Stimulated activated CD4-positive, alpha-beta T cell treated with anti-CD3 and anti-CD28 coated beads, Interleukin-15, amount 100 ng/mL, for 1 hour (primary cell): ENCODE data around the gene CLEC5A.
"Not testable (repeated sequence)": the region's sequence is repeated elsewhere in the genome, so short reads cannot be mapped to it uniquely, and the experiment has no call there.

Experiments
- DNase-seq, 2 donors: peaks; one replicate each; pipeline ENCODE4 v3.0.0-alpha.2; 2020; ENCODE audit warnings: low read depth in 1 of 2, low spot score in 1 of 2

Gene CLEC5A

DNA sequence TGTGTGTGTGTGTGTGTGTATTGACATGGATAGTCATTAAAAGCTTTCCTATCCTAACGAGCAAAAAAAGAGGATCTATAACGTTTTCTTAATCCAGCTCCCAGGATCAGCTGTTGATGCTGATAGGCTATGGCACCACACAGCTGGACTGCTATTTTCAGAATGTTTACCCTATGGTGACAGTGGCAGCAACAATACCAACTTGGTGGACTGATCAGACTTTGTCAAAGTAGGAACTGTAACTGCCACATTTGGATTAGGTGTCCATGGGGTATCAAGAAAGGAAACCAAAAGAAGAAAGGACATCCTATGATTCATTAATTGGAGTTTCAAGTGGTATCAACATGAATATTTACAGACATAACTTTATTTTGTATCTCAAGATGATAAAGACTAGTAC is 2.7 kb upstream of the CLEC5A start:
- DNase-seq: no peak

DNA sequence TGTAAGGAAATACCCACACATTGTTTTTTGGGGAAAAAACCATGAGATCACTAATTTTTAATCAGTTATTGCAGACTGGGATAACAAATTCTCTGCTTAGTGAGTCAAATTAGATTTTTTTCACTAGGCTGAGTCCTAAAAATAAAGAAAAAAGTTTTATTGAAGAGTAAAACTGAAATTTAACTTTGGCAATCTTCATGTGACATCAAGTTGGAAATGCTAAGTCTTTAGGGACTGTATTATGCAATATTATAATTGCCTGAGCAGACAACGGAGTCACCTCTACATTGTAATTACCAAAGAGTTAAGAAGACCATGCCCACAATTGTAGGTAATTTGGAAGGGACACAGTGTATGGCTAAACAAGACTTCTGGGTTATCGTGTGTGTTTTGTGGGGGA is 2.2 kb upstream of the CLEC5A start:
- no peak for DNase-seq

DNA sequence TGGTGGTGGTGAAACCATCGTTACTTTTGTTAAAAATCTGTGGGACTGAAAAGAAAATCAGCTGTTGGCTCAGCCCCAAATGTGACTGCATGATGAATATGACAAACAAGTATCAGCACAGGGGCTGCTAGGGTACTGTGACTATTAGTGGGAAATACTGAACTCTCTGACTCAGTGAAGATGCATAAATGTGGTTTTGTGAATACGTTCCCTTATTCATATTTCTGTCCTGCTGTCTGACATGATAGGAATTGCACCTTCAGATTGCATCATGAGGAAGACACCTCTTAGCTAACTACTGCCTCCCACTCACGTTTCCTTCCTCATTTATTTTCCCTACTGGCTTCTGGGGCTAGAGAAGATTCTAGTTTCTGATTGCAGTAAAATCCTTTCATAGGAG is 1.4 kb downstream of the CLEC5A start:
- DNase-seq: no peak

DNA sequence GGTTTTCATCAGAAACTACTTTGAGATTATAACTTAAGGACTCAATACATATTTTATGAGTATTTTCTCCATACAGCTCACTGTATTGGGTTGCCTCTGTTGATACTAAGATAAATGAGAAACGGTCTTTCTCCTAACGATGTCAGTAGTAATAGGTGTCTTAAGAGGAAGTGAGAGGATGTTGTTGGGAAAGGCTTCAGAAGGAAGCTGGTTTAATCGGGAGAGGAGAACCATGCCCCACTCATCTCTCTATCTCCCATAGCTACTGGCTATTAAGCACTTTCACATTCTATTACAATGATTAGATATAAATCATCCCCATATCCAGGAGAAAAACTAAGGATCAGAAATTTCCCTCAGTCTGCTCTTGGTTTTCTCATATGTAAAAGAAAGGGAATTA is 2.0 kb downstream of the CLEC5A start:
- DNase-seq: no peak

DNA sequence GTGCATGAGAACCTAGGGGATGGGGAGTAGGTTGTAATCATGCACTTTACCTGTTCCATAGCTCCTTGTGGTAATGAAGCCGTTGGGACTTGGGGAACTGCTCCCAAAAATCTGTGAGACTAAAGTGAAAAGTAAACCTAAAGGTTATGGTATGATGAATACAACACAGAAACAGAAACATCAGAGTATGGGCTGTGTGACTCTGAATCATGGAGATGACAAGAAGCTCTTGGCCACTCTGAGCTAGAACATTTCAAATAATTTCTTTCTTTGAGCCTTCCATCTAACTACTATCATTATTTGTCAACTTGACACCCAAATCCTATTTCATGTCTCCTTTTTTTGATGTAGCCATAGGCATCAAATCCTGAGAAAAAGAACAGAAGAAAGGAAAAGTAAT is 2.9 kb downstream of the CLEC5A start:
- no peak for DNase-seq

DNA sequence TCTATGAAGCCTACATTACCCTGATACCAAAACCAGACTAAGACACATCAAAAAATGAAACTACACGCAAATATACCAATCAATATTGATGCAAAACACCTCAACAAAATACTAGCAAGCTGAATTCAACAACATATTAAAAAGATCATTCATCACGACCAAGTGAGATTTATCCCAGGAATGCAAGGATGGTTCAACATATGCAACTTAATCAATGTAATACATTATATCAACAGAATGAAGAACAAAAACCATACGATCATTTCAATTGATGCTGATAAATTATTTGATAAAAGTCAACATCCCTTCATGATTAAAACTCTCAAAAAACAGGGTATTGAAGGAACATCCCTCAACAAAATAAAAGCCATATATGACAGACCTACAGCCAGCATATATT is 5.7 kb downstream of the CLEC5A start:
- no peak for DNase-seq

DNA sequence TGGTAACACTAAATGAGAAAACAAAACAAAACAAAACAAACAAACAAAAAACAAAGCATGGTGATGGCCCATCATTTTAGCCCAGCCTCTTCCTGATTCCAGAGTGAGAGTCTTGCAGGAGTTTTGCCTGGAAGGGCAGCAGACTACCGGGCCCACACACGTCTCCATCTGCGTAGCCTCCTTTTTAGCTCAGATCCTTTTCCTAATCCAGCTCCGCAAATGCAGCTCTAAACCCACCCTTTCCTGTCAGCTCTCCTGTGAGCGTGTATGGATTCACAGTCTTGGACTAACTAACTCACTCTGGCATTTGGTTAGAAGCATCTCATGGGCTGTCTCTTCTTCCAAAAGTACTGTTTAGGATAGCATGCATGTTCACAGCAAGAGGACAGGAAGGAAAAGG is 16.6 kb downstream of the CLEC5A start:
- no peak for DNase-seq

DNA sequence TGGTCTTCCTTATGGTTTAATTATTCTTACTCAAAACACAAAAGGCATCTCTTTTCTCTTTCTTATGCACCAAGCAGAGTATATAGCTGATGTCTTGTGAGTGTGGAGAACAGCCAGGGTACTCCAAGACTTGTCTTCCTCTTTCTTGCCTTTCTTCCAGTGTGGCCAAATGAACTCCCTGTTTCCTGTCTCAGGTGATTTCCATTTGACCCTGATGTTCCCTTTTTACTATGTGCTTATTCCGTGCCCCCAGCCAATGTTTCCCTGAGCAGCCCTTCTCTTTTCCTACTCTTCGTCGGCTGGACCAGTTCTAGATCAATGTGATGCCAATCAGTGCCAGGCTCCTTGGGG is 18.0 kb downstream of the CLEC5A start:
- DNase-seq: no peak

DNA sequence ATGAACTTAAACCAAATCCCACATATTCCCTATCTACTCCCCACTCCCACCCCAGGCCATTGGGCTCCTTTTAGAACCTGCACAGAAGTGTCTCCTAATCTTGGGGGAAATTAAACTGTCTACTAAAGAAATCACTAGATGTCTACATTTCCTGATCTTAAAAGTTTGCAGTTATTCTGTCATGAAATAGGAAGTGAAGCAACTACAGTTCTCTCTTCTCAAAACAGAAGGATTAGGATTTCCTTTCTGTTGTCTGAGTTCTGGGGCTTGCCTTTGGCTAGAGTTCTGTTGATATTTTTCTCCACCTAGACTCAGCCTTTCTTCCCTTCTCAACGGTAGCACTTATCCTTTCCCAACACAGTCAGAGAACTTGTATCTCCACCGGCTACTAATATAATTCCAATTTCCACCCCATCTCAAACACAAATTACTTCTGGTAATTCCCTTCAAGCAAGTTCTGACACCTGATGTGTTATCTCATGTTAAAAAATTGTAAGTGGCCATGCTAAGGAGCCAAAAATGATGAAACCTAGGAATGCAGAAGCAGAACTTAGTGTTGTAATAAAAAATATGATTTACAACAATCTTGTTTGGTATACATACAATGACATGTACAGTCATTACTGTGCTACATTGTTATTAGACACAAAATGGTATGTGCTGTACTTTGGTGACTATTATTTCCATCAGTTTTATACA is 18.5 kb downstream of the CLEC5A start:
- no peak for DNase-seq

DNA sequence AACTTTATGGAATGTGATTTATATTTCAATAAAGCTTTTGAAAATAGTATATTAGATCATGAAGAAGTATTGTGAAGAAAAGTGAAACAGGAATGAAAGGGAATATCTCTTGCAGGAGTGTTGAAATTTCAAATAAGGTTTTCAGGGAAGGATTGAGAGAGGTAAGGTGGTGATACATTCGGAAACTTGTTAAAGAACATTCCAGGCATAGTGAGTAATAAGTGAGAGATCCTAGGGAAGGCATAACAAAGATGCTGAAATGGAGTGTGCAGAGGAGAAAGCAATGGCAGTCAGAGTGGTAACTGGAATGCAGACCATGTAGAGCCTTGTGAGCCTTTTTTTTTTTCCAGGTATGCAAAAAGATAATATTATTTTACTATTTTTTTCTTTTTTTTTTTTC is 26.5 kb downstream of the CLEC5A start:
- DNase-seq: no peak

DNA sequence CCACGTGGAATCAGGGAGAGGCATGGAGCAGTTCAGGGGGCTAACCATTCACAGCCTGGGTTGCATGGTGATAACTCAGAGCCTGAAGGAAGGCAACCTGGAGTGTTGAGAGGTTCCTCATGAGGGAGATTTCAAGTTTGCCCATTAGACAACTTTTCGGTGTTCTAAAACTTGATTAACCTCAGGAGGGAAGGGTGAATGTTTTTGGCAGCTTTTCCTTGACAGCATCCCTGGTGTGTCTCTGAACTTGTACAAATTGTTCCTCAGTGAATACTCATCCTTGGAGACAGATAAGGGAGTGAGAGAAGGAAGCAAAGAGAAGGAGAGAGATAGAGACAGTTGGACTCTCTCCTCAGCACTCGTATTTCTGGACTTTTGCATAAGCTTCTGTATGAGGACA is 30.7 kb downstream of the CLEC5A start, which contains the start of gene OR9A4:
TSS of gene OR9A4 (plus strand) at position 301 of the 400 bp plus-strand sequence. CDS start 2,477 bp downstream, outside the sequence.
- no peak for DNase-seq

DNA sequence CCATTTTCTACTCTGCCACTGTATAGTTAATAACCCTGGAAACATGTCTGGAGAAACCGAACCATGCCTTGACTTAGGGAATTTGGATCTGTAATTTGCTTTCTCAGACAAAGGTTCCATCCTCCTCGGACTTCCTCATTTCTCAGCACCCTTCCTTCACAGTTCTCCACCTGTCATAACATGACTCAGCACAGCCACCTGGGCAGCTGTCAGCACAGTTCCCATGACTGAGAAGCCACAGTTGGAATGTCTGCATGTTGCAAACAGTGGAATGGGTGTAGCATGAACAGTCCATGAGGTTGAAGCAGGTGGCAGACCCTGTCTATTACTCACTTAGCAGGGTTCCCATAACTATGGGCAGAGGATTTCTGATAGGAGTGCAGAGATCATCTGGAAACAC is 31.2 kb downstream of the CLEC5A start:
- DNase-seq: no peak

DNA sequence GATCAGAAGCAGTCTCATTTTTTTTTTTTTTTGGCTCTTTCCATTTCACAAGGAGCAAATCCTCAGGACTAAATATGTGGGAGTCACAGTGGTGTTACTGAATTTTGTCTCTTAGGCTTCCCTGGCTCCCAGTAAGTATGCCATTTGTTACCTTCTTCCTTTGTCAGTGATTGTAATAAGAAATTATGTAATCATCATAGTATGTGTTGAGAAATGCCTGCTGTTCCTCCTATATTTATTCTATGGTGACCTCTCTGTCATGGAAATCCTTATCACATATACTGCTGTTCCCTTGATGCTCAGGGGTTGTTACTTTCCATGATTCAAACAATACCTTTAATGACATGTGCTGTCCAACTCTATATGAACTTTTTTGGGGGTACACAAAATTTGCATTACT is 35.4 kb downstream of the CLEC5A start:
- DNase-seq: no peak

DNA sequence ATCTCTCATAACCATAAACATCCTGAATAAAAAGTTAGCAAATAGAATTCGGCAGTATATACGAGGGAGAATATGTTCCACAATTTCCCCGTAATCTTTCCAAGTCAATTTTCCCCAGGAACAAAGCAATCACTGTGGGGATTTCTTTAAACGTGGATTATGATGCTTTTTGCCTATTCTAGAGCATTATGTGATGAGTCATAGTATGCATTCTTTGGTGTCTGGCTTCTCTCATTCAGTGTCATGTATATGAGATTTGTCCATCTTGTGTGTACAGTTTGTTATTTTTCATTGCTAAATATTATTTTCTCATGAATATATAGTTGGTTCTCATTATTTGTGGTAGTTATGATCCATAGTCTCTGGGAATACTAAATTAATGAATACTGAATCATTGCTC is 40.5 kb downstream of the CLEC5A start:
- DNase-seq: no peak

DNA sequence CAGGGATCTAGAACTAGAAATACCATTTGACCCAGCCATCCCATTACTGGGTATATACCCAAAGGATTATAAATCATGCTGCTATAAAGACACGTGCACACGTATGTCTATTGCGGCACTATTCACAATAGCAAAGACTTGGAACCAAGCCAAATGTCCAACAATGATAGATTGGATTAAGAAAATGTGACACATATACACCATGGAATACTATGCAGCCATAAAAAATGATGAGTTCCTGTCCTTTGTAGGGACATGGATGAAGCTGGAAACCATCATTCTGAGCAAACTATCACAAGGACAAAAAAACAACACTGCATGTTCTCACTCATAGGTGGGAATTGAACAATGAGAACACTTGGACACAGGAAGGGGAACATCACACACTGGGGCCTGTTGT is 47.4 kb downstream of the CLEC5A start:
- not testable (repeated sequence) for DNase-seq

DNA sequence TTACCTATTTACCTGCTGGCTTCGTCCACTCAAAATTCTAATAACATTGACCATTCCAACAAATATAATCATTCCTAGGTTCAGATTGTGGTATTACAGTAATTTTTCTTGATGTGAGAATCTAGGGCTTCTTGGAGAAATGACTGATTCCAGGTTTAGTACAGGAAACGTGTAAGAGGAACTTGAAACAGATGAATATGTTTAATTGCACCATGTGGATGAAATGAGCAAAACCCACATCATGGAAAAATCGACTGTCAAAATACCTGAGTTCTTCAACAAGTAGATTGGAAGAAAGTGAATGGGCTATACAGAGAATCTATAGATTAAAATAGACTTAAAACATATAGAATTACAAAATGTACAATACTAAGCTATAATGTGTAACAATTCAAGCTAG is 55.4 kb downstream of the CLEC5A start:
- no peak for DNase-seq

DNA sequence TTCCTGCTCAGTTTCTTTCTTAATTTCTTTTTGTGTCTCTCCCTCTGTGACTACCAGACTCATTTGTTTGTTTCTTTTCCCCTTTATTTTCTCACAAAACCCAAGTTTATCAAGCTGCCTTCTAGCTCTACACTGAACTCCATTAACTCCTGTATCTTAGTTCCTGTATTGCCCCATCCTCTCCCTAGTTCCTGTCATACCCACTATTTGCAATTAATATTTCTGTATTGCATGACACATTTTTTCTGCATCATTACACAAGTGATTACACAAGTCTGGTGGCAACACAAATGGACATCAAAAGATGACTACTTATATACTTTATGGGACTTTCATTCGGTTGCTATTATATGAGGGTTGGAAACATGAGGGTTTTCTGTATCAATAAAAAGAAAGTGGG is 57.5 kb downstream of the CLEC5A start:
- DNase-seq: no peak

DNA sequence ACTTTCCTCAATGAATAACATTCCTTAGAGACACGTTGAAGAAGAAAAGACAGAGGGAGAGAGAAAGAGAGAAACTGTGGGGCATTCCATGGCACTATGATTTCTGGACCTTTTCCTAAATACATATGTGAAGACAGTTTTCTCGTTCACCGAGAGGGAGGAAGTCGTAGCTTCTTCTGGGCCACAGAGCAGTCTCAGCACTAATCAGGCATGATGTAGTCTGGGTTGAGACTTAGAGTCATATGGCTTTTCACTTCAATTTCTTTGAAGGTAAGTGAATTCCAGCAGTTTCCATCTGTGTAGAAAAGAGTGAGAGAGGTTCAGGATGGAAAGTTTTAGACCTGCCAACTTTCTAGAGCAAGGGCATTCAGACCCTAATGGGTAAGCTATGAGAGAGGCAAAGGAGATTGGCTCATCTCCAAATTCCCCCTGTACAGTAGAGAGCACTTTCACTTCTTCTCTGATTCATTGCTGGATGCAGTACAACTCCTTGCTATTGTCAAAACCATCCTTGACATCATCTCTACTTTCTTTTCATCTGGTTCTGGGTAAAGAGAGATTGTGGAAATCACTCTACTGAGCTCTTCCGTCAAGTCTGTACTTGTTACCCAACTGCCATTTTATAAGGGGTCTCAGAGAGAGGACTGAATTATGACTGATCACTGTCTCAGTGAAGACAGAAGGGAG is 62.1 kb downstream of the CLEC5A start:
- DNase-seq: no peak

DNA sequence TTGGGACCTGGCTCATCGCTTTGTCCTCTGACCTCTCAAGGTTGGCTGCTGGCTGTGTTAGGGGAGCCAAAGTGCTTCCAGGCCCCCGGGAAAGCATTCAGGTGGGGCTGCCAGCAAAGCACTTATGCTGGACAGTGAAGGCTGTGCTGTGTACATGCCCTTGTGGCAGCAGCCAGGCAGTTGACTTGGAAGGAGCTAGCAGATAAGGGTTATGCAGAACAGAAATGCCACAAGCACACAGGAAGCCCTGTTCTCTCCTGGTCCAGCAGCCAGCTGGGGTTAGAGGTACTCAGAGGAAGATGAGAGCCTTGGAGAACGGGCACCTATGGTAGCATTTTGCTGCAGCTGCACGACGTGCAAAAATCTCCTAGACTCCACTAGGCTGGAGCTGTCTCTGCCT is 65.8 kb downstream of the CLEC5A start:
- DNase-seq: no peak

DNA sequence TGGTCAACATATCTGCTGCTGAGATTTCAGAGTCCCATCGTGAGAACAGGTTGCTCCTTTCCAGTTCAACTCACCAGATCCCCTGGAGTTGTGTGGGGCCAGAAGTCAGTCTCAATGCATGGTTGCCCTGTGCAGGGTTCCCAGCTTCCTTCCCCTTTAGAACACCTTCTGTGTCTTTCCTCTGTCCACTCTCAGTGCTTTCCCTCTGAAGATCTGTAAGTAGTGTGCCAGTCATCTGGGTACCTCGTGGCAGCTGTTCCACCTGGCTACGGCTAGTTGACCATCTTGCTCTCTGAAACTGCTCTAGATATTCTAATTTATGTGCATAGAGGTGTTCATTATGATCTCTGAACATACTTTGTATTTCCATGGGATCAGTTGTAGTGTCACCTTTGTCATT is 69.4 kb downstream of the CLEC5A start:
- DNase-seq: no peak
